Right ventricle myocardium superior (tissue), 1 donor: ENCODE data around the gene FAM174C. TPM values are rescaled to one million over a fixed set of nuclear protein-coding genes. Genes with fewer than 3 reads are reported as not detected.
A peak's percentile ranks its signal among the peaks of the same experiment; 100 is the strongest.

Experiments used
- ATAC-seq: fragments of 200-7000 bp; cut with Tn5 transposase; one replicate; pipeline ENCODE4 v1.9.1; 2020; ENCODE audit warnings: mild to moderate bottlenecking; ENCODE audit not compliant: poor library complexity
- DNase-seq: peaks from one replicate; pipeline ENCODE4 v3.0.0-alpha.2; 2020
- intact Hi-C: fragments of 100-400 bp; cut with DNase I; formaldehyde crosslinking; loops from one replicate; pipeline ENCODE4 v1.11.2; 2022
- total RNA-seq: library from RNA; stranded (reverse); fragmentation: NEBNext Ultra II Directional; extraction: Animal tissue kit (Norgen Biotek cat#: 25700); gene quantifications from one replicate; pipeline ENCODE4 v1.2.1, GENCODE V29; 2021
- donor health status: DM: no; HTN: yes; CAD: no; lungs with severe emphysema.

Gene FAM174C
- total RNA-seq, 1 donor from 2014 or later = 12.4 TPM

DNA sequence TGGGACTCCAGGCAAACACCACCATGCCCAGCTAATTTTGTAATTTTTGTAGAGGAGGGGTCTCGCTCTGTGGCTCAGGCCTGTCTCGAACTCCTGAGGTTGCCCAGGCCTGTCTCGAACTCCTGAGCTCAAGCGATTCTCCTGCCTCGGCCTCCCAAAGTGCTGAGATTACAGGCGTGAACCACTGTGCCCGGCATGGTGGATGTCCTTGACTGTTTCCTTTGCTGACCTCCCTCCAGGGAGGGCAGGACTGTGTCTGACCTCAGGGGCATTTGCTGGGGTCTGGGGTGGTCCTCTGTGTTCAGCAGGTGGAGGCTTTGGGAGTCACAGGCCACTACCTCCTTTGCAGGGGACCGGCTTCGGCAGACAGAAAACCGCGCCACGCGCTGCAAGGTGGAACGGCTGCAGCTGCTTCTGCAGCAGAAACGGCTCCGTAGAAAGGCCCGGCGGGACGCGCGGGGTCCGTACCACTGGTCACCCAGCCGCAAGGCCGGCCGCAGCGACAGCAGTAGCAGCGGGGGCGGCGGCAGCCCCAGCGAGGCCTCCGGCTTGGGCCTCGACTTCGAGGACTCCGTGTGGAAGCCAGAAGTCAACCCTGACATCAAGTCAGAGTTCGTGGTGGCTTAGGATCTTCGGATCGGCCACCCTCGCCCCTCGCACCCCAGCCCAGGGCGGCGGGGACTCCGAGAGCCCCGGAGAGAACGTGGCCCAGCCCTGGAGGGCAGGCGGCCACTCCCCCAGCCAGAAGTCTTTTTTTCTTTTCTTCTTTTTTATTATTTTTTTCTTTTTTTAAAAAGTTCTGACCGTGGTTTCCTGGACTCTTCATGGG, 18.5 kb upstream of the FAM174C start:
- DNase-seq (no peak), ATAC-seq (no peak)
- intact Hi-C loops = no loop called here

- intact Hi-C loops = no loop called here
- ATAC-seq (no peak), DNase-seq (no peak)
Observed at GRCh38 chr19:1257475-1258162, 17.7 kb upstream of the FAM174C start.

DNA sequence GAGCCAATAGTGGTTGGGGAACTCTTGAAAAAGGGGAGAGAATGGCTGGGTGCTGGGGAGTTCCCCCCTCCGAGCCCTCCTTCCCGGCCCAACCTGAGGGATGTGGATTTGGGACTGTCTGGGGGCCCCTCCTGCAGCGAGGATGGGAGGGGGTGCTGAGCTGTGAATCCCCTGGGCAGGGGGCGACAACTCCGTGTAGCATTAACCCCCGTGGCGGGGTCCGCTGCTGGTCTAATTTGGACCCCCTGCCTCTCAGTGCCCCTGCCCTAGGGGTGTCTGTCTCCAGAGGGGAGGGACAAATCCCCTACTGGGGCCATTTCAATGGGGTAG, 17.2 kb upstream of the FAM174C start:
- ATAC-seq (no peak), DNase-seq (no peak)
- intact Hi-C loops = no loop called here

GRCh38 chr19:1258707-1259205, 16.6 kb upstream of the FAM174C start:
- no peak for ATAC-seq
- no peak for DNase-seq
- intact Hi-C loops = no loop called here

GRCh38 chr19:1259206-1259875, 16.0 kb upstream of the FAM174C start:
- DNase-seq = peak; percentile 89
- ATAC-seq = peak; percentile 28
- intact Hi-C loops = no loop called here

DNA sequence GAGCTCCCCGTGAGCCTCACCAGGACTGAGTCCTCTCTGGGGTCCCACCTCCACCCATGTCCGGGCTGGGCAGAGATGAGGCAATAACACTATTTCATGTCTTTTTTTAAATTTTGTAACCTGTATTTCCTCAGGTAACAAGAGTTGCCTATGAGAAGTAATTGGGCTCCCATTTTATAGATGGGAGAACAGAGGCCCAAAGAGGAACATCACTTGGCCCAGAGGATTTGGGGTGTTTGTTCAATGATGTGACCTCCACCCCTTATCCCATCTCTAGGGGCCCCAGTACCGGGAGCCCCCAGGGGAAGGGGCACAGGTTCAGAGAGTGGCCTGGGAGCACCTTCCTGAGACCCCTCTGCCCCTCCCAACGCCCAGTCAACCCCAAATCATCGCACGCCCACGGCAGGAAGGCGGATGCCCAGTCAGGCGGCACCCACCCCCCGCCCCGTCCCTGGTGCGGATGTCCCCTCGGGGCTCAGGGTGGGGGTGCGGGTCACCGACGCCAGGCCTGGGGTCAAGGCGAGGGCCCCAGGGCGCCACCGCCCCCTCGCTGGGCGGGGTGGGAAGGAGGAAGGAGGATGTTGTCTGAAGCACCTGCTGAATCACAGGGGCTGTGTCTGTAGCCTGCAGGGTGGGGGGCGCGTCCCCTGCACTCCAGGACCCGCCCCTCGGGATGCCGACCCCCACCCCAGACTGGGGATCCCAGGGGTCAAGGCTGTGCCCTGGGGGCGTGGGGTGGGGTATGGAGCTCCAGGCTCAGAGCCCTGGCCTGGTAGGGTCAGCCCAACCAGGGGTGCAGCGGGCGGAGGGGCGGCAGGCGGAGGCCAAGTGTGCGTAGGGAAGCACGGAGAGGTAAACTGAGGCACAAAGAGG, 15.2 kb upstream of the FAM174C start:
- ATAC-seq = no peak
- intact Hi-C loops = no loop called here
- DNase-seq = no peak

DNA sequence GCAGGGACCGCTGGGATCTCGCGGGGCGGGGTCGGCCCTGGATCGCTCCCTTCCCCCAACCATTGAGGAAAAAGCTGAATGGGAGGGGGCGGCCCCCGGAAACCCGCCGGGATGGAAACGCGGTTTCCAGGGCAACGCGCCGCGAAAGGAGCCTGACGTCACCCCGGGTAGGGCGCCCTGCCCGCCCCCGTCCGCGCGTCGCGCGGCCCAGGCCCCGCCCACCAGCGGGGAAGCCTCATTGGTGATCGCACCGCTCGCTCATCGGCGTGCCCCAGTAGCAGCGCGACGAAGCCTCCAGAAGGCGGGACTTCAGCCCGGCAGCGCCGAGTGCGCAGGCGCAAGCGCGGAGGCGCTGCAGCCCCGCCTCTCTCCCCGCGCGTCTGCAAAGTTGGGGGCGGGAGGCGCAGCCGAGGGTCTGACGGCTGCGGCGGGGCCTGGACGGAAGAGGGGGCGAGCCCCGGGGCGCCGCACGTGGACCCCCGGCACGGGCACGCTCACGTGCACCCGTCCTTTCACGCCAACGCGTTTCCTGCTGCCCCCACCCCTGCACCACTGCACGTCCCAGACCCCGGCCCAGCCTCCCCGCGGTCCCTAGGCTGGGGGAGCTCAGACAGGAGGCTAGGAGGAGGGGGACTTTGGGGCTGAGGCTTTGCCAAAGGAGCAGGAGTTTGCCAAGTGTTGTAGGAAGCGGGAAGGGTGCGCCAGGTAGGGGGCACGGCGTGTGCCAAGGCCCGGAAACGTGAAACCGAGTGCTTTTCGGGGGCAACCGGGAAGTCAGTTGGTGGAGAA, 14.4 kb upstream of the FAM174C start:
- intact Hi-C loops = no loop called here
- ATAC-seq (peak; percentile 87), DNase-seq (peak; percentile 98)

- ATAC-seq (no peak), DNase-seq (no peak)
- intact Hi-C loops = no loop called here
Observed at GRCh38 chr19:1261538-1261797, 13.9 kb upstream of the FAM174C start.

DNA sequence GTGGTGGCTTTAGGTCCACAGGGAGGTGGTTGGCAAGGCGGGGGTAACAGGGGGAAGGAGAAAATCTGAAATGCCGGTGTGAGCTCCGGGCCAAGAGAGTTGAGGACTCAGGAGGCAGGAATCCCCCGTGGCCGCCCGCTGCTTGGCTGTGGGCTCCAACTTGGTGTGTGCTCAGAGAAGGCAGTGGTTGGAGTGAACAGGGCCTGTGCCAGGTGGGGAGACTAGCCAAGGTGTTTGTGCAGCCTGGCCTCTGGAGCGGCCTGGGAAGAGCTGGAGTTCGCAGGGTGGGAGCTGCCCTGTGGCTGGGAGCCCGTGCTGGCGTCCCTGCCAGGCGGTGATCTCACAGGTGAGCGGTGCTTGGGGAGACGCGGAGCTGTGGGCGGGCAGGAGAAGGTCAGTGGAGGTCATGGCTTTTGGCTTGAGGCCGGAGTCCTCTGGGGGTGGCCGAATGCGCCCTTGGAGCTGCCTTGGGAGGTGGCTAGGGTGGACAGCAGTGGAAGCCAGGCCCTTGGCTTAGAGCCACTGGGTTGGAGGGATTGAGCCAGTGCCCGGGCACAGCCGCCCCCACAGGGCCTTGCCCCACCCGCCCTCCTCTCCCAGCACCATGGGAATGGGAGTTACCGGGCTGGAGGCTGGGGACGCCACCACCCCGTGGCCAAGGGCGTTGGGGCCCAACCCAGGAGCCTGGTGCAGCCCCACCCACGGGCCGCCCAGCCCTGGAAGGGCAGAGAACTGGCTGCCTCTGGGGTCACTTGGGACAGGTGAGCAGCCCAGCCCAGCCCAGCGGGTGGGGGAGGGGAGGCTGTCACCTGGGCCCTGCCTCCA, 13.3 kb upstream of the FAM174C start:
- intact Hi-C loops = no loop called here
- ATAC-seq (peak; percentile 13), DNase-seq (peak; percentile 82)

DNA sequence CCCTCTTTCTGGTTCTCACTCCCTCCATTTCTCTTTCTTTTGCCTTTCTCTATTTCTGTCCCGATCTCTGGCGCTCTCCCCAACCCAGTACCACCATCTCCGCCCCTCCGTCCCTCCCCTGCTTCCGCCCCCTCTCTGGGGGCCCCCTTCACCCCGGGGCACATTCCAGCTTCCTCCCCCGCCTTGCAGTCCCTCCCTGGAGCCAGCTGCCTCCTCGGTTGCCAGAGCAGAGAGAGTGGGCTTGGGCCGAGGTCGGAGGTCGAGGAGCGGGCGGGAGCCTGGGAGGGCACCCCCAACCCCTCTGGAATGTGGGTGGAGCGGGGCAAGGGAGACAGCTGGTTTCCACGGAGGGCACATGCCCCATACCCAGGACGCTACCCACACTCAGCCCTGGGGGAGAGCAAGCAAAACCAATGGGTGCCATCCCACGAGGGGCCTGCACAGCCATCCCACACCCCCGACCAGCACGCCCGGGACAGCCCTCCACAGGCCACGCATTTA, 12.7 kb upstream of the FAM174C start:
- intact Hi-C loops = no loop called here
- ATAC-seq (no peak), DNase-seq (peak; percentile 39)

GRCh38 chr19:1263188-1263587, 12.1 kb upstream of the FAM174C start:
- DNase-seq (no peak), ATAC-seq (no peak)
- intact Hi-C loops = no loop called here

DNA sequence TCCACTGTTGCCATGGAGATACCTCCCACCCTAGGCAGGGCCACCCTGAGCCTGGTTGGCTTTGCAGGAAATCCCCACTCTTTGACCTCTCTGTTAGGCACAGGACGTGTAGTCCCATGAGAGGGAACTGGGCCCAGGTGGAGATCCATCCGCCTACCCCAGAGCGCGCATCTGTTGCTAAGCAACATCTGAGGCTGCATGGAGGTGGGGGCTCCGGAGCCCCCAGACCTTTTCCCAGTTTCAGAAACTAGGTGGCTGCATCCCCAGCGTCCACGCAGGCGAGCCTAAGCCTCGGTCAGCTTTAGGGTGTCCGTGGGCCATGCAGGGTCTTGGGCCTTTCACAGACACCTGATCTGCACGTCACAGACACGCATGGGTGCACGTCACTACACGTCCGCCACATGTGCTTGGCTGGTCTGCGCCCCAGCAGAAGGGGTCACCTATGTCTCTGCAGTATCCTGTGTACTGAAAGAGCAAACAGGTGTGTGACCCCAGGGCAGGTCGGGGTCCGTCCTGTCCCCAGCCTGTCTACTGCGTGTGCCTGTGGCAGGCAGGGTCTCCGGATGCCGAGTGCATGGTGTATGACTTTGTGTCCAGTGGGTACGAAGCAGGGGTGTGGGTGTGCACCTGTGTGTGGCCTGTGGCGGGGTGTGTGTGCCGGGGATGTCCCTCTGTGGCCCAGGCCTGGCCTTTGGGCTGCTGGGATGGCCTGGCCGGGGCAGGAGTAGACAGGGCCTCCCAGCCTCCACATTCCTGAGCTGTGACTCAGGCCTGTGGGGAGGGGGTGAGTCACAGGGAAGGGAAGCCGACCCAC, 10.3 kb upstream of the FAM174C start:
- DNase-seq (peak; percentile 81), ATAC-seq (no peak)
- intact Hi-C loops = no loop called here

GRCh38 chr19:1265615-1266128, 9.7 kb upstream of the FAM174C start:
- intact Hi-C loops = no loop called here
- ATAC-seq (no peak), DNase-seq (peak; percentile 81)

DNA sequence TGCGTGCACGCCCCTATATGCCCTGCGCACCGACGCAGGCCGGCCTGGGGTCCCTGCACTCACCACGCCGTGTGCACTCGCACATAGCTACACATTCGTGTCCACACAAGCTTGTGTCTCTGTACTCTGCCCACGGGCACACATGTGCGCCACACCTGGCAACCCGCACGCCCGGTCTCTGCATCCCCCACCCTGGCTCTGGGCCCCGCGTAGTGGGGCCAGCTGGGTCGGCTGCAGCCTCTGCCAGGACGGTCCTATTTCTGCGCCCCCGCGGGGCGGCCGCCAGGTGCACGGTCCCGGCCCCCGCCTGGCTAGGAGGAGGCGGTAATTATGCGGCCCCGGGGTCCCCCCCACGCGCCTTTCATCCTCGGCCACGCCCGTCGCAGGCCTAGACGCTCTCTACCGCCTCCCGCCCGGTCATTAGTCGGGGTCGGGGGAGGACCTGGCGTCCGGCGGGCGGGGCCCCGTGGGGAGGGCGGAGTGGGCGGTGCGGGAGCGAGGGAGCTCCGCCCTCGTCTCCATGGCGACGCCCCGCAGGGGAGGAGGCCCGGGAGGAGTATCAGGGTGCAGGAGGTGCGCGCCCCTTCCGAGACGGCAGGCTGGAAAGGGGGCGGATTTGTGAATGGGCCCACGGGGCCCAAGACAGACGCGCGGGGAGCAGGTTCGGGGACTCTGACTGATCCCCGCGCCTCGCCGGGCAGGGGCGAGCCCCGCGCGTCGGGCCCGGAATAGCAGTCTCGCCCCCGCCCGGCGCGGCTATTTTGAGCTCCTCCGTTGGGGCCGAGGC, 9.0 kb upstream of the FAM174C start:
- ATAC-seq = peak; percentile 54
- DNase-seq = peak; percentile 93
- intact Hi-C loops = no loop called here

DNA sequence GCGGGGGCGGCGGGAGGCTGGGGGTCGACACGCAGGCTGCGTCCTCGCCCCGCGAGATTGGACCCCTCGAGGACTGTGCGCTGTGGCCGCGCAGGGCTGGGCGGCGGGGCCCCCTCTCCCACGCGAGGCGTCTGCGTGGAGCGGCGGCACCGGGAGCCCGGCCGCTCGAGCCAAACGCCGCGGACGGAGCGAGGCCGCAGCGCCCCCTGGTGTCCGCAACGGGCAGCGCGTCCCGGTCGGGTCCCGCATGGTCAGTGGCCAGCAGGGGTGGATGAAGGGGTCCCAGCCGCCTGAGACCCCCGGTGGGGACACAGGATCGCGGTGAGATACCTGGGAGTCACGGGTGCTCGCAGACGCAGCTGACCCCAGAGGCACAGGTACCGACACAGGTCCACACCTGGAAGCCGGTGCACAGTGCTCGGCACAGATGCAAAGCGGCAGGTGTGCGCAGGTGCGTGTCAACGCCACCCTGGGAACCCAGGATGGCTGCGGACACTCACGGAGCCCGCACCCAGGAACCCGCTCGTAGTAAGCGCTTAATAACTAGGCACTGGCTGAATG, 8.3 kb upstream of the FAM174C start:
- peak; percentile 84 for DNase-seq
- peak; percentile 40 for ATAC-seq
- intact Hi-C loops = no loop called here
